Measurements from ENCODE around the gene CCDC73.

The CCDC73 gene

GRCh38 chr11:32794439-32794838, at the start of gene CCDC73:
Gene CCDC73 (minus strand): TSS chr11:32794662. CDS start chr11:32760243, 34,419 bp downstream.
- TF ChIP-seq CTCF (conservative IDR thresholded peaks at IDR 0.05) = no peak
- H3K27ac ChIP-seq = no peak within 1 kb of the TSS

GRCh38 chr11:32843544-32843943, 49.1 kb upstream of the CCDC73 start:
- H3K27ac ChIP-seq = no peak overlapping the region
- TF ChIP-seq CTCF (conservative IDR thresholded peaks at IDR 0.05) = no peak

- H3K27ac ChIP-seq = no peak overlapping the region
- no peak for TF ChIP-seq CTCF (conservative IDR thresholded peaks at IDR 0.05)
Measured at GRCh38 chr11:32840587-32840986, 46.1 kb upstream of the CCDC73 start.

- no peak overlapping the region for H3K27ac ChIP-seq
- no peak for TF ChIP-seq CTCF (conservative IDR thresholded peaks at IDR 0.05)
Measured at GRCh38 chr11:32839308-32839707, 44.8 kb upstream of the CCDC73 start.

GRCh38 chr11:32838505-32839274, 44.2 kb upstream of the CCDC73 start:
- H3K27ac ChIP-seq = no peak overlapping the region
- TF ChIP-seq CTCF (conservative IDR thresholded peaks at IDR 0.05) = no peak

- no peak overlapping the region for H3K27ac ChIP-seq
- TF ChIP-seq CTCF (conservative IDR thresholded peaks at IDR 0.05) = no peak
Measured at GRCh38 chr11:32836946-32837345, 42.5 kb upstream of the CCDC73 start.

- H3K27ac ChIP-seq = no peak overlapping the region
- TF ChIP-seq CTCF (conservative IDR thresholded peaks at IDR 0.05) = no peak
Measured at GRCh38 chr11:32833921-32834320, 39.5 kb upstream of the CCDC73 start.
